HepG2 (cell line): ENCODE measurements around the gene CADM1. TPM values are rescaled to one million over a fixed set of nuclear protein-coding genes. Genes with fewer than 3 reads are reported as not detected.

Experiments used
- ATF2 ChIP-seq: sonication (generic); formaldehyde crosslinking; IDR thresholded peaks from 2 replicates; pipeline ENCODE4 v1.4.0; 2020; ENCODE audit warnings: missing genetic modification reagents
- ATF6 ChIP-seq: sonication (generic); formaldehyde crosslinking; conservative IDR thresholded peaks from 2 replicates; pipeline ENCODE4 v1.4.0; 2020; ENCODE audit warnings: missing genetic modification reagents
- CHCHD3 ChIP-seq: sonication (generic); formaldehyde crosslinking; IDR thresholded peaks from 2 replicates; pipeline ENCODE4 v1.8.0; 2022; ENCODE audit warnings: mild to moderate bottlenecking, missing genetic modification reagents, moderate library complexity
- FOXP4 ChIP-seq: sonication (generic); formaldehyde crosslinking; IDR thresholded peaks from 2 replicates; pipeline ENCODE4 v1.4.0; 2020; ENCODE audit warnings: missing genetic modification reagents
- ISL2 ChIP-seq: sonication (generic); formaldehyde crosslinking; IDR thresholded peaks from 2 replicates; pipeline ENCODE4 v1.5.0; 2020; ENCODE audit warnings: missing genetic modification reagents
- JUN ChIP-seq: sonication (generic); formaldehyde crosslinking; IDR thresholded peaks from 2 replicates; pipeline ENCODE4 v1.4.0; 2020; ENCODE audit warnings: mild to moderate bottlenecking, missing genetic modification reagents
- MAFK ChIP-seq, 2 experiments: IDR thresholded peaks in 1 of 2; conservative IDR thresholded peaks in 1 of 2; 2 replicates each; pipeline ENCODE4 v1.6.1; 2011; ENCODE audit warnings: improper control_type of control experiment in 2 of 2, low read length in 2 of 2
- MTA1 ChIP-seq: sonication (generic); formaldehyde crosslinking; IDR thresholded peaks from 2 replicates; pipeline ENCODE4 v1.4.0; 2020; ENCODE audit warnings: missing genetic modification reagents, mild to moderate bottlenecking, borderline replicate concordance
- NFKB2 ChIP-seq: sonication (generic); formaldehyde crosslinking; IDR thresholded peaks from 2 replicates; pipeline ENCODE4 v1.4.0; 2020; ENCODE audit warnings: missing genetic modification reagents, borderline replicate concordance
- NFRKB ChIP-seq: fragments of 450-650 bp; IDR thresholded peaks from 2 replicates; pipeline ENCODE4 v1.6.1; 2017
- NFYC ChIP-seq: IDR thresholded peaks from 2 replicates; pipeline ENCODE4 v1.6.1; 2016; ENCODE audit warnings: missing genetic modification reagents, missing compliant biosample characterization
- NR2F1 ChIP-seq, 2 experiments: fragments of 450-650 bp in 1 of 2; formaldehyde crosslinking in 1 of 2; IDR thresholded peaks; 2 replicates each; pipeline versions ENCODE4 v1.5.0 to v1.6.1; 2016 to 2020; ENCODE audit warnings: mild to moderate bottlenecking in 1 of 2, missing compliant biosample characterization in 1 of 2, missing genetic modification reagents in 1 of 2, moderate library complexity in 1 of 2
- ONECUT2 ChIP-seq: sonication (generic); formaldehyde crosslinking; IDR thresholded peaks from 2 replicates; pipeline ENCODE4 v1.4.0; 2020; ENCODE audit warnings: missing genetic modification reagents
- PAXIP1 ChIP-seq: sonication (generic); formaldehyde crosslinking; conservative IDR thresholded peaks from 2 replicates; pipeline ENCODE4 v1.4.0; 2020; ENCODE audit warnings: mild to moderate bottlenecking, missing genetic modification reagents, moderate library complexity
- PHF20 ChIP-seq: sonication (generic); formaldehyde crosslinking; IDR thresholded peaks from 2 replicates; pipeline ENCODE4 v1.5.0; 2020; ENCODE audit warnings: mild to moderate bottlenecking, missing genetic modification reagents
- PHF5A ChIP-seq: IDR thresholded peaks from one replicate; pipeline ENCODE4 v1.6.1; 2018; ENCODE audit warnings: low read depth, missing genetic modification reagents; ENCODE audit not compliant: unreplicated experiment
- RARG ChIP-seq: sonication (generic); formaldehyde crosslinking; IDR thresholded peaks from 2 replicates; pipeline ENCODE4 v1.4.0; 2020; ENCODE audit warnings: low read depth, mild to moderate bottlenecking, missing genetic modification reagents
- RCOR2 ChIP-seq: IDR thresholded peaks from 2 replicates; pipeline ENCODE4 v1.6.1; 2016; ENCODE audit warnings: missing biosample characterization, missing genetic modification reagents
- SP4 ChIP-seq: sonication (generic); formaldehyde crosslinking; IDR thresholded peaks from 2 replicates; pipeline ENCODE4 v1.8.1; 2023; ENCODE audit warnings: mild to moderate bottlenecking, missing genetic modification reagents
- ZMAT3 ChIP-seq: sonication (generic); formaldehyde crosslinking; conservative IDR thresholded peaks from 2 replicates; pipeline ENCODE4 v1.7.0; 2021; ENCODE audit warnings: missing genetic modification reagents
- ZNF101 ChIP-seq: sonication (generic); formaldehyde crosslinking; IDR thresholded peaks from 2 replicates; pipeline ENCODE4 v1.4.0; 2020; ENCODE audit warnings: mild to moderate bottlenecking, low read depth, missing genetic modification reagents, borderline replicate concordance
- ZNF543 ChIP-seq: sonication (generic); formaldehyde crosslinking; IDR thresholded peaks from 2 replicates; pipeline ENCODE4 v1.4.0; 2020; ENCODE audit warnings: mild to moderate bottlenecking, missing genetic modification reagents
- ZNF567 ChIP-seq: sonication (generic); formaldehyde crosslinking; IDR thresholded peaks from 2 replicates; pipeline ENCODE4 v1.8.1; 2023; ENCODE audit warnings: mild to moderate bottlenecking, missing genetic modification reagents, borderline replicate concordance
- polyA plus RNA-seq, 8 experiments: library from polyadenylated mRNA; depleted of rRNA in 3 of 8; stranded (reverse) in 7 of 8; unstranded in 1 of 8; fragments of >200 nt; fragmentation: Illumina TruSeq in 4 of 8; extraction: Trizol in 4 of 8; gene quantifications; 2 replicates each; pipeline versions ENCODE4 v1.2.1 to v1.2.3, GENCODE V29; 2011 to 2016; ENCODE audit warnings: low read depth in 4 of 8, missing spikeins in 1 of 8, mixed read lengths in 1 of 8; ENCODE audit not compliant: insufficient read depth in 1 of 8
- total RNA-seq, 5 experiments: library from RNA; depleted of rRNA; stranded (reverse); fragments of >200 nt; fragmentation: Illumina TruSeq; extraction: Trizol; gene quantifications; 2 replicates each; pipeline ENCODE4 v1.2.3, GENCODE V29; 2016; ENCODE audit warnings: low read depth in 1 of 5

CADM1 gene
- total and polyA plus RNA-seq, 2 of the 13 experiments (the other 11 are each of a cell fraction or from before 2014, with no cell fraction given): 71.3 to 122 TPM

- TF ChIP-seq SP4 (no peak), ZNF543 (CRISPR knock-in tag) (no peak), ZNF101 (no peak), NR2F1 (CRISPR knock-in tag; IDR thresholded peaks at IDR 0.05) (peak in 1 of 2 experiments; percentile 62; a peak in 2 of 4 replicates), ATF6 (CRISPR knock-in tag) (no peak), NFKB2 (CRISPR knock-in tag) (no peak), PHF20 (no peak), ZMAT3 (CRISPR knock-in tag) (no peak), PAXIP1 (CRISPR knock-in tag) (peak; percentile 62), NFRKB (no peak), FOXP4 (no peak), RCOR2 (CRISPR knock-in tag) (0 out of 2 replicates have a peak, but pooled peaks have one; percentile 27), JUN (CRISPR knock-in tag) (no peak), ATF2 (no peak), MAFK (conservative IDR thresholded peaks at IDR 0.05 in 1 of 2, IDR thresholded peaks at IDR 0.05 in 1 of 2; ENCODE audit: low read length in 2 of 2) (no peak), ZNF567 (CRISPR knock-in tag) (no peak), MTA1 (CRISPR knock-in tag) (no peak), CHCHD3 (CRISPR knock-in tag) (no peak), ISL2 (CRISPR knock-in tag) (no peak), NFYC (CRISPR knock-in tag) (no peak), ONECUT2 (CRISPR knock-in tag) (peak; percentile 91), PHF5A (CRISPR knock-in tag) (no peak), RARG (no peak)
These were observed 28.7 kb downstream of the CADM1 start (continued) for GRCh38 chr11:115475564-115475963.
